T-helper 1 cell treated with Interleukin-12 subunit alpha and Interleukin-12 subunit beta and Interleukin-4 antibody, amounts not matched to agents 30 ng/mL and 1 ng/mL, for 36 hours (primary cell): ENCODE measurements around the gene SPATA25. TPM values are rescaled to one million over a fixed set of nuclear protein-coding genes. Genes with fewer than 3 reads are reported as not detected.

Source experiments
- intact Hi-C: fragments of 100-400 bp; cut with micrococcal nuclease; formaldehyde crosslinking; loops from one replicate; pipeline ENCODE4 v1.15.1; 2024
- total RNA-seq: library from RNA; stranded (reverse); gene quantifications from 2 replicates; pipeline ENCODE4 v1.2.3, GENCODE V29; 2022

SPATA25 gene
- total RNA-seq, 1 donor from 2014 or later: 0.49 TPM

GRCh38 chr20:45873409-45874103 lies 13.9 kb downstream of the SPATA25 start:
- intact Hi-C loops: no loop called here

GRCh38 chr20:45872626-45873025 lies 14.8 kb downstream of the SPATA25 start:
- intact Hi-C loops: no loop called here

GRCh38 chr20:45867819-45868176 lies 19.6 kb downstream of the SPATA25 start:
- intact Hi-C loops: no loop called here

- intact Hi-C loops: no loop called here
Measured at GRCh38 chr20:45867136-45867818, 20.1 kb downstream of the SPATA25 start.

GRCh38 chr20:45866454-45866853 lies 21.0 kb downstream of the SPATA25 start:
- intact Hi-C loops: no loop called here

GRCh38 chr20:45863543-45864470 lies 23.6 kb downstream of the SPATA25 start:
- intact Hi-C loops: no loop called here

- intact Hi-C loops: no loop called here
Measured at GRCh38 chr20:45861221-45862075, 26.0 kb downstream of the SPATA25 start.

- intact Hi-C loops: no loop called here
Measured at GRCh38 chr20:45860560-45861220, 26.7 kb downstream of the SPATA25 start.

- intact Hi-C loops: loop anchor here (5.0 kb wide), 1 partner anchor 443 kb away; the partner anchor contains the start of gene PIGT
Measured at GRCh38 chr20:45859916-45860315, 27.5 kb downstream of the SPATA25 start.

- intact Hi-C loops: loop anchor here (1.0 to 5.0 kb wide), 11 partner anchors 23 to 441 kb away; partner anchors contain the start of genes CTSA, DNTTIP1, NEURL2 and PIGT
Measured at GRCh38 chr20:45857882-45858216, 29.6 kb downstream of the SPATA25 start.

GRCh38 chr20:45857114-45857881 lies 30.1 kb downstream of the SPATA25 start, which contains the start of the genes ACOT8 and ZSWIM3:
Gene ACOT8 (minus strand): TSS chr20:45857392. CDS start chr20:45857315, 77 bp downstream.
Gene ZSWIM3 (plus strand): TSS chr20:45857614. CDS start chr20:45857826, 212 bp downstream.
- intact Hi-C loops: loop anchor here (1.0 to 5.0 kb wide), 11 partner anchors 24 to 440 kb away; partner anchors contain the start of genes CTSA, DNTTIP1, NEURL2 and PIGT

GRCh38 chr20:45853484-45853883 lies 33.9 kb downstream of the SPATA25 start:
- intact Hi-C loops: no loop called here

GRCh38 chr20:45852326-45852725 lies 35.1 kb downstream of the SPATA25 start:
- intact Hi-C loops: no loop called here

GRCh38 chr20:45851501-45851900 lies 35.9 kb downstream of the SPATA25 start:
- intact Hi-C loops: no loop called here

GRCh38 chr20:45850926-45851325 lies 36.5 kb downstream of the SPATA25 start:
- intact Hi-C loops: no loop called here

- intact Hi-C loops: no loop called here
Measured at GRCh38 chr20:45850238-45850637, 37.2 kb downstream of the SPATA25 start.

- intact Hi-C loops: no loop called here
Measured at GRCh38 chr20:45848969-45849582, 38.3 kb downstream of the SPATA25 start.

GRCh38 chr20:45848421-45848820 lies 39.0 kb downstream of the SPATA25 start:
- intact Hi-C loops: no loop called here

- intact Hi-C loops: no loop called here
Measured at GRCh38 chr20:45845452-45845851, 42.0 kb downstream of the SPATA25 start.
